Vagina (tissue), 2 donors: ENCODE data around the gene CFAP221.

Experiments
- POLR2A ChIP-seq, 2 donors: fragments of 450-650 bp; IDR thresholded peaks; one replicate each; pipeline ENCODE4 v1.6.1; 2017; ENCODE audit warnings: antibody characterized with exemption in 2 of 2, mild to moderate bottlenecking in 2 of 2, moderate library complexity in 2 of 2
- TF ChIP-seq, protein P1 (sequence below), 3 experiments: fragments of 450-650 bp in 2 of 3; fragments of 200-600 bp in 1 of 3; sonication (generic) in 1 of 3; IDR thresholded peaks; one replicate each; pipeline ENCODE4 v1.5.1; 2017 to 2019; ENCODE audit warnings: antibody characterized with exemption in 3 of 3, mild to moderate bottlenecking in 2 of 3, moderate library complexity in 2 of 3

GRCh38 chr2:119544939-119545475, 758 bp downstream of the CFAP221 start:
- TF ChIP-seq, protein P1, sequence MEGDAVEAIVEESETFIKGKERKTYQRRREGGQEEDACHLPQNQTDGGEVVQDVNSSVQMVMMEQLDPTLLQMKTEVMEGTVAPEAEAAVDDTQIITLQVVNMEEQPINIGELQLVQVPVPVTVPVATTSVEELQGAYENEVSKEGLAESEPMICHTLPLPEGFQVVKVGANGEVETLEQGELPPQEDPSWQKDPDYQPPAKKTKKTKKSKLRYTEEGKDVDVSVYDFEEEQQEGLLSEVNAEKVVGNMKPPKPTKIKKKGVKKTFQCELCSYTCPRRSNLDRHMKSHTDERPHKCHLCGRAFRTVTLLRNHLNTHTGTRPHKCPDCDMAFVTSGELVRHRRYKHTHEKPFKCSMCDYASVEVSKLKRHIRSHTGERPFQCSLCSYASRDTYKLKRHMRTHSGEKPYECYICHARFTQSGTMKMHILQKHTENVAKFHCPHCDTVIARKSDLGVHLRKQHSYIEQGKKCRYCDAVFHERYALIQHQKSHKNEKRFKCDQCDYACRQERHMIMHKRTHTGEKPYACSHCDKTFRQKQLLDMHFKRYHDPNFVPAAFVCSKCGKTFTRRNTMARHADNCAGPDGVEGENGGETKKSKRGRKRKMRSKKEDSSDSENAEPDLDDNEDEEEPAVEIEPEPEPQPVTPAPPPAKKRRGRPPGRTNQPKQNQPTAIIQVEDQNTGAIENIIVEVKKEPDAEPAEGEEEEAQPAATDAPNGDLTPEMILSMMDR (IDR thresholded peaks at IDR 0.05) = no peak
- TF ChIP-seq POLR2A (IDR thresholded peaks at IDR 0.05) = no peak
